Heart right ventricle (tissue), 16 donors: ENCODE measurements around the gene TMEM121B. TPM values are rescaled to one million over a fixed set of nuclear protein-coding genes. Genes with fewer than 3 reads are reported as not detected.

Experiments used
- ATAC-seq, 8 donors: fragments of 200-7000 bp; cut with Tn5 transposase; one replicate each; pipeline ENCODE4 v1.9.1; 2020; ENCODE audit warnings: mild to moderate bottlenecking in 8 of 8, moderate library complexity in 8 of 8, moderate number of reproducible peaks in 1 of 8
- DNase-seq, 2 donors: peaks; one replicate each; pipeline ENCODE4 v3.0.0-alpha.2; 2020
- H3K27ac ChIP-seq, 10 donors: fragments of 200-600 bp; sonication (generic) in 2 of 10; one replicate each; pipeline versions ENCODE4 v1.5.0 to v1.8.0; 2020 to 2022; ENCODE audit warnings: mild to moderate bottlenecking in 3 of 10
- H3K27me3 ChIP-seq, 7 donors: fragments of 200-600 bp; one replicate each; pipeline ENCODE4 v1.8.0; 2021 to 2022; ENCODE audit warnings: mild to moderate bottlenecking in 2 of 7
- H3K36me3 ChIP-seq, 9 donors: fragments of 200-600 bp; sonication (generic) in 1 of 9; one replicate each; pipeline versions ENCODE4 v1.5.0 to v1.8.0; 2020 to 2022; ENCODE audit warnings: mild to moderate bottlenecking in 2 of 9
- H3K4me1 ChIP-seq, 9 donors: fragments of 200-600 bp; sonication (generic) in 1 of 9; one replicate each; pipeline versions ENCODE4 v1.5.0 to v1.8.0; 2020 to 2022; ENCODE audit warnings: mild to moderate bottlenecking in 4 of 9
- H3K4me3 ChIP-seq, 10 donors: fragments of 200-600 bp; sonication (generic) in 2 of 10; one replicate each; pipeline versions ENCODE4 v1.5.0 to v1.8.0; 2020 to 2022; ENCODE audit warnings: mild to moderate bottlenecking in 7 of 10, moderate library complexity in 2 of 10
- H3K9me3 ChIP-seq, 11 donors: fragments of 200-600 bp in 10 of 11; sonication (generic) in 2 of 11; one replicate each; pipeline versions ENCODE4 v1.5.0 to v1.8.0; 2013 to 2022; ENCODE audit warnings: mild to moderate bottlenecking in 2 of 11, control low read depth in 1 of 11, moderate library complexity in 1 of 11
- CTCF ChIP-seq, 9 donors: fragments of 200-600 bp; sonication (generic) in 2 of 9; IDR thresholded peaks; one replicate each; pipeline versions ENCODE4 v1.5.0 to v1.8.0; 2021 to 2022; ENCODE audit warnings: antibody characterized with exemption in 9 of 9, mild to moderate bottlenecking in 5 of 9, moderate library complexity in 1 of 9
- WGBS, 2 donors: extraction: QIAGEN DNeasy Blood & Tissue Kit; methylation state at CpG; one replicate each; pipeline ENCODE4 v1.1.7; 2013; ENCODE audit warnings: inconsistent platforms in 1 of 2; 5-methylcytosine and 5-hydroxymethylcytosine counted together
- intact Hi-C, 10 donors: fragments of 100-400 bp; cut with DNase I; formaldehyde crosslinking; loops; one replicate each; pipeline versions ENCODE4 v1.11.1 to v1.14.2; 2022
- polyA plus RNA-seq, 2 donors: library from polyadenylated mRNA; stranded (reverse); fragments of 200-250 nt; gene quantifications; one replicate each; pipeline ENCODE4 v1.2.3, GENCODE V29; 2013
- total RNA-seq, 10 donors: library from RNA; stranded (reverse); fragmentation: NEBNext Ultra II Directional in 3 of 10; extraction: Animal tissue kit (Norgen Biotek cat#: 25700) in 3 of 10; gene quantifications; one replicate each; pipeline versions ENCODE4 v1.2.1 to v1.2.4, GENCODE V29; 2021 to 2023
- donor health status: Arrhythmogenic right ventricular cardiomyopathy.
- donor health status: ischemic (EF 13 %, LVEDD 7.1; RV severe dilation, severe dysfunction).
- donor health status: healthy with polysubstance abuse.
- donor health status: DM: no; HTN: yes; CAD: no.
- donor health status: DM: no; HTN: no; CAD: no.
- donor health status: ischemic (EF 25% LVEDD 6.9; RV normal size, moderate dysfunction).
- donor health status: ischemic (EF 25% LVEDD 5.7; RV mildly dilated, moderate dysfunction).
- donor health status: healthy.
- donor health status: DM: yes; HTN: yes; CAD: no.
- donor health status: Ischemic cardiomyopathy.
- donor health status: ischemic (EF 35%, LVEDD 5.7; RV mildly dilated, moderate dysfunction).
- donor health status: nonischemic (EF 11% LVEDD 7.7; RV severe dilation, severe dysfunction).
- donor health status: DM: yes; HTN: yes; CAD: no.
- donor health status: PGD.
- donor health status: ischemic (EF 29% LVEDD 5.4; RV normal size, mild dysfunction).
- donor health status: nonischemic (EF 23%, LVEDD 6.1; RV moderate dilation, normal function).

Gene TMEM121B
- total and polyA plus RNA-seq, 12 donors: 0.41 to 3.3 (median 1.9) TPM

GRCh38 chr22:17143826-17144225 lies 22.7 kb upstream of the TMEM121B start:
- no peak for TF ChIP-seq CTCF (IDR thresholded peaks at IDR 0.05)
- Histone ChIP-seq H3K4me3 (no peak overlapping the region), H3K4me1 (peaks cover 0 to 30% (median 15%) of the 10 kb centered on the region in 9 donors), H3K9me3 (no peaks in the 10 kb centered on the region), H3K36me3 (peaks cover 0 to 83% (median 25%) of the 10 kb centered on the region in 9 donors), H3K27me3 (no peaks in the 10 kb centered on the region), H3K27ac (no peak overlapping the region)
- 92 to 93% methylated on average over 8 of the region's 8 CpGs for WGBS, 2 donors
- intact Hi-C loops: no loop called here
- DNase-seq (no peak), ATAC-seq (no peak)

GRCh38 chr22:17143101-17143500 lies 21.9 kb upstream of the TMEM121B start:
- H3K4me1 ChIP-seq: peaks cover 0 to 34% (median 15%) of the 10 kb centered on the region in 9 donors
- WGBS, 2 donors: 88 to 93% methylated on average over 9 of the region's 9 CpGs
- H3K9me3 ChIP-seq: no peaks in the 10 kb centered on the region

GRCh38 chr22:17140826-17141766 lies 19.9 kb upstream of the TMEM121B start:
- H3K4me3 ChIP-seq: no peak overlapping the region
- WGBS, 2 donors: 83 to 90% methylated on average over 9 of the region's 9 CpGs
- H3K9me3 ChIP-seq: no peaks in the 10 kb centered on the region
- ATAC-seq: peak in 3 of 8 donors; percentile 14 to 32 (median 23)
- intact Hi-C loops: no loop called here
- H3K27me3 ChIP-seq: no peaks in the 10 kb centered on the region
- TF ChIP-seq CTCF (IDR thresholded peaks at IDR 0.05): no peak
- DNase-seq: no peak
- H3K36me3 ChIP-seq: peaks cover 0 to 92% (median 25%) of the 10 kb centered on the region in 9 donors
- peaks cover 0 to 34% (median 15%) of the 10 kb centered on the region in 9 donors for H3K4me1 ChIP-seq
- H3K27ac ChIP-seq: peak overlapping the region in 5 of 10 donors; percentile 15 to 68 (median 66)

More at GRCh38 chr22:17143101-17143500, 21.9 kb upstream of the TMEM121B start:
- Histone ChIP-seq H3K27ac (no peak overlapping the region), H3K36me3 (peaks cover 0 to 84% (median 25%) of the 10 kb centered on the region in 9 donors), H3K4me3 (no peak overlapping the region), H3K27me3 (no peaks in the 10 kb centered on the region)
- intact Hi-C loops: no loop called here
- DNase-seq (no peak), ATAC-seq (no peak)
- TF ChIP-seq CTCF (IDR thresholded peaks at IDR 0.05): no peak

- no peak for TF ChIP-seq CTCF (IDR thresholded peaks at IDR 0.05)
- no peaks in the 10 kb centered on the region for H3K9me3 ChIP-seq
- DNase-seq: peak in 1 of 2 donors; percentile 40
- peaks cover 0 to 85% (median 23%) of the 10 kb centered on the region in 9 donors for H3K36me3 ChIP-seq
- intact Hi-C loops: no loop called here
- peak; percentile 72 to 92 (median 86) for ATAC-seq
- peak overlapping the region in 9 of 10 donors; percentile 8 to 68 (median 62) for H3K27ac ChIP-seq
- H3K4me1 ChIP-seq: peaks cover 0 to 34% (median 15%) of the 10 kb centered on the region in 9 donors
- no peaks in the 10 kb centered on the region for H3K27me3 ChIP-seq
- H3K4me3 ChIP-seq: no peak overlapping the region
- 32 to 41% methylated on average over 8 of the region's 8 CpGs for WGBS, 2 donors
These were observed 18.9 kb upstream of the TMEM121B start for GRCh38 chr22:17140022-17140421.
